Measurements from ENCODE around the gene ABCC3. TPM values are rescaled to one million over a fixed set of nuclear protein-coding genes. Genes with fewer than 3 reads are reported as not detected.

ABCC3 gene
- total RNA-seq, 4 donors from 2014 or later = 1.5 to 19.2 (median 7.3) TPM

DNA sequence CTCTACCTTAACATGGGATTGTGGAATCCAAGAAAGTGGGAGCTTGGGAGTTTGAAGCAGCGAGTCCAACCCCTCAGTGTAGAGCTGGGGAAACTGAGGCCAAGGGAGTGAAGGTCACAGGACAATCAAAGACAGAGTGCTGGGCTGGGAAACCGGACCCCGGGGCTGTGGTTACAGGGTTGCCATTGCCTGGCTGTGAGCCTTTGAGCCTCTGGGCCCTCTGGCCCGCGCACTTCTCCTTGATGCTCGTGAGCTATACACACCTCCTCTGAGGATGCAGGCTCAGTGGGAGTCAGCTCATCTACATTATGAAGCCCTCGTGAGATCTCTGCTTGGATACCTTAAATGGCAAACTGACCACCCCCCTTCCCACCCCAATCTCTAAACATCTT lies 2.1 kb downstream of the ABCC3 start:
- DNase-seq (ENCODE audit: low spot score in 2 of 2) = no peak
- peaks cover 0 to 43% of the 10 kb centered on the region in 2 donors for H3K27me3 ChIP-seq
- no peaks in the 10 kb centered on the region for H3K9me3 ChIP-seq
- no peak overlapping the region for H3K27ac ChIP-seq
- H3K4me1 ChIP-seq = peaks cover 0 to 51% (median 24%) of the 10 kb centered on the region in 4 donors
- H3K4me3 ChIP-seq = no peak overlapping the region
- no peaks in the 10 kb centered on the region for H3K36me3 ChIP-seq
- no peak for TF ChIP-seq EP300 (IDR thresholded peaks at IDR 0.05)
- TF ChIP-seq POLR2A (IDR thresholded peaks at IDR 0.05) = no peak
- TF ChIP-seq, protein P1, sequence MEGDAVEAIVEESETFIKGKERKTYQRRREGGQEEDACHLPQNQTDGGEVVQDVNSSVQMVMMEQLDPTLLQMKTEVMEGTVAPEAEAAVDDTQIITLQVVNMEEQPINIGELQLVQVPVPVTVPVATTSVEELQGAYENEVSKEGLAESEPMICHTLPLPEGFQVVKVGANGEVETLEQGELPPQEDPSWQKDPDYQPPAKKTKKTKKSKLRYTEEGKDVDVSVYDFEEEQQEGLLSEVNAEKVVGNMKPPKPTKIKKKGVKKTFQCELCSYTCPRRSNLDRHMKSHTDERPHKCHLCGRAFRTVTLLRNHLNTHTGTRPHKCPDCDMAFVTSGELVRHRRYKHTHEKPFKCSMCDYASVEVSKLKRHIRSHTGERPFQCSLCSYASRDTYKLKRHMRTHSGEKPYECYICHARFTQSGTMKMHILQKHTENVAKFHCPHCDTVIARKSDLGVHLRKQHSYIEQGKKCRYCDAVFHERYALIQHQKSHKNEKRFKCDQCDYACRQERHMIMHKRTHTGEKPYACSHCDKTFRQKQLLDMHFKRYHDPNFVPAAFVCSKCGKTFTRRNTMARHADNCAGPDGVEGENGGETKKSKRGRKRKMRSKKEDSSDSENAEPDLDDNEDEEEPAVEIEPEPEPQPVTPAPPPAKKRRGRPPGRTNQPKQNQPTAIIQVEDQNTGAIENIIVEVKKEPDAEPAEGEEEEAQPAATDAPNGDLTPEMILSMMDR (IDR thresholded peaks at IDR 0.05) = no peak
- WGBS, 2 donors = 87 to 90% methylated on average over 7 of the region's 7 CpGs

DNA sequence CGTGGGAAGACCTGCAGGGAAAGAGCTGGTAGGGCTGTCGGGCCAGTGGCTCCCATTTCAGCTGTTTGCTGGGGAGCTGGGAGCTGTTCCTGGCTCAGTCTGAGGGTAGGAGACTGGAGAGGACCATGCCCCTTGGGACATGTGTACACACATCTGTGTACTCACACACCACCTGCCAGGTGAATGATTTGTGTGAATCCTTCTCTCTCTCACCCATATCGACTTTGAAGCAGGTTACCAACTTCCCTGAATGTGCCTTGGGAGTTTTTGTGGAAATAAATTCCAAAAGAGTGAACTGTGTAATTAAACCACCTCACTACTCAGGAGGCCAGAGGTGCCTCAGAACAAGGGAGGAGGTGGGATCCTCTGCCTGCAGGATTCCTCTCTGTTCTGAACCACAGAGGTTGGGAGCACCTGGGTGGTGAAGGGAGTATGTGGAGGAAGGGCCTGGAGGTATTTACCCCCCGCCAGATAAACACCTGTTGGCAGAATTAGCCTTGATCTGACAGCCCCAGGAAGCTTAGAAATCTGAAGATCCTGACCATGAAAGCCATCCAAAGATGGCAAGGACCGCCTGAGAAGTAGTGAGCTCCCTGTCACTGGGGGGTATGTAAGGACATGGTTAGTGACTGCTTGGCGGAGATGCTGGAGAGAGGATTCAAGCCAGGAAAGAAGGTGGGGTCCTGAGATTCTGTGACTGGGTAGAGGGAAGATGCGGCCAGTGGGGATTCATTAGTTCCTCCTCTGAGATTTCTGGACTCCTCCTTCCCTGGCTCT lies 3.3 kb downstream of the ABCC3 start:
- Histone ChIP-seq H3K27ac (no peak overlapping the region), H3K27me3 (peaks cover 0 to 35% of the 10 kb centered on the region in 2 donors), H3K4me1 (peaks cover 0 to 51% (median 24%) of the 10 kb centered on the region in 4 donors), H3K4me3 (no peak overlapping the region), H3K36me3 (no peaks in the 10 kb centered on the region), H3K9me3 (no peaks in the 10 kb centered on the region)
- DNase-seq (ENCODE audit: low spot score in 2 of 2) = no peak
- 88 to 91% methylated on average over 7 of the region's 7 CpGs for WGBS, 2 donors
- TF ChIP-seq POLR2A (IDR thresholded peaks at IDR 0.05) (no peak), EP300 (IDR thresholded peaks at IDR 0.05) (no peak)
- TF ChIP-seq, protein P1 (IDR thresholded peaks at IDR 0.05) = no peak

DNA sequence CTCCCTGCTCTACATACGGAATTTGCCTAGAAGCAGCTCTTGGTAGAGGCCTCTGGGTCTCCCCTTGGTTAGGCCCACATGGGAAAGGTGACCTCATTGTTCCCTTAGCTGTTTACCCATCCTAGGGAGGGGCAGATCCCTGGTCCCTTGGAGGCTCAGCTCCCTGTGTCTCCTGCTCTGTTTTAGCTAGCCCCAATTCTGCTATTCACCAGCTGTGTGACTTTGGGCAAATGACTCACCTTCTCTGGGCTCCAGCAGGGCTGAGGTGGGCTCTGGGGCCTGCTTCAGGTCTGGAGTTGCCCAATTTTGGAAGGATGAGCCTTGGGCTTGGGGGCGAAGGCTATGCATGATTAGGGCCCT lies 3.9 kb downstream of the ABCC3 start:
- WGBS, 2 donors = 59 to 62% methylated on average over 2 of the region's 2 CpGs
- Histone ChIP-seq H3K27ac (peak overlapping the region in 1 of 4 donors; percentile 23), H3K4me1 (peaks cover 0 to 51% (median 24%) of the 10 kb centered on the region in 4 donors)

DNA sequence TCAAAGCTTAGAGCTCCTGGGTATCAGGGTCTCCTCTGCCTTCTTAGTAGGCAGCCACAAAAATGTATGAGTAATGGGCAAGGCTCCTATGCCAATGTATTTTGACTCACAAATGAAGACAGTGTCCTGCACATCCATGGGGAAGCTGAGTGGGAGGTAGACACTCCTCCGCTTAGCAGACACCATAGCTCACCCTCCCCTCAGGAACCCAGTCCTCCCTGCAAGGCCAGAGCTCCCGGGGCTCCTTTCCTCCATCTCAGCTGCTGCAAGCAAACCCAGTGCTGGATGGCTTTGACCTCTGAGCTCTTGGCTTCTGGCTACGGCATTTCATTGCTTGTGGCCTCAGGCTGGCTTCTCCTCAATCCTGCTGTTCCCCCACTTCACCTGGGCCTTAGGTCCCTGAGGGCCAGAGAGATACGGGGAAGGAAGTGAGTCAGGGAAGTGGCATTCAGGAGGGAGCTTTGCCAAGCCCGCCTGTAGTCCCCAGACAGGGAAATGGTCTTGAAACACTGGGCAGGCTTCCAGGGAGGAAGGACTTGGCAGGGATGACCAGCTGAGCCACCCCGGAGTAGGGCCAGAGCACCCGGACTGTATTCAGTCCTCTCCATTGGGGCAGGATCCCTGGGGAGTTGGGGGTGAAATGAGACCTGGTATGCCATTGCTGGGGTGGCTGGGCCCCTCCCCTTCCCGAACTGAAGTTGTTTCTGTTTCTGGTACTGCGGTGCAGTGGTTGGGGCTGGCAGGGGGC lies 4.5 kb downstream of the ABCC3 start:
- Histone ChIP-seq H3K9me3 (no peaks in the 10 kb centered on the region), H3K36me3 (no peaks in the 10 kb centered on the region), H3K4me1 (peaks cover 0 to 50% (median 23%) of the 10 kb centered on the region in 4 donors), H3K27me3 (peaks cover 0 to 26% of the 10 kb centered on the region in 2 donors), H3K4me3 (no peak overlapping the region), H3K27ac (peak overlapping the region in 2 of 4 donors; percentile 43 to 49)
- TF ChIP-seq POLR2A (IDR thresholded peaks at IDR 0.05) (no peak), EP300 (IDR thresholded peaks at IDR 0.05) (peak in 1 of 2 donors; percentile 75)
- TF ChIP-seq, protein P1 (IDR thresholded peaks at IDR 0.05) = no peak
- 9 to 12% methylated on average over 9 of the region's 9 CpGs for WGBS, 2 donors
- peak; percentile 79 to 91 for DNase-seq (ENCODE audit: low spot score in 2 of 2)

More for the DNA sequence above, 3.9 kb downstream of the ABCC3 start:
- TF ChIP-seq, protein P1 (IDR thresholded peaks at IDR 0.05) = no peak
- TF ChIP-seq EP300 (IDR thresholded peaks at IDR 0.05) (no peak), POLR2A (IDR thresholded peaks at IDR 0.05) (no peak)
- H3K36me3 ChIP-seq = no peaks in the 10 kb centered on the region
- no peaks in the 10 kb centered on the region for H3K9me3 ChIP-seq
- DNase-seq (ENCODE audit: low spot score in 2 of 2) = no peak
- H3K4me3 ChIP-seq = no peak overlapping the region
- H3K27me3 ChIP-seq = peaks cover 0 to 31% of the 10 kb centered on the region in 2 donors
